GM19452 (cell line): ENCODE data around the gene BGN.

Source experiments
- ATAC-seq: cut with Tn5 transposase; IDR thresholded peaks from one replicate; pipeline ENCODE4 v1.9.1; 2021; ENCODE audit not compliant: unreplicated experiment

The BGN gene

GRCh38 chrX:153481043-153481442 lies 13.7 kb upstream of the BGN start:
- ATAC-seq = no peak

GRCh38 chrX:153482376-153483015 lies 12.3 kb upstream of the BGN start:
- ATAC-seq = no peak

- ATAC-seq = no peak
Observed at GRCh38 chrX:153485396-153486080, 9.2 kb upstream of the BGN start.

- no peak for ATAC-seq
Observed at GRCh38 chrX:153486171-153486570, 8.6 kb upstream of the BGN start.

- no peak for ATAC-seq
Observed at GRCh38 chrX:153487590-153488071, 7.1 kb upstream of the BGN start.

GRCh38 chrX:153488231-153488914 lies 6.4 kb upstream of the BGN start:
- ATAC-seq = no peak

- no peak for ATAC-seq
Observed at GRCh38 chrX:153490217-153490930, 4.4 kb upstream of the BGN start.

GRCh38 chrX:153491351-153491914 lies 3.3 kb upstream of the BGN start:
- ATAC-seq = no peak

GRCh38 chrX:153491918-153492317 lies 2.9 kb upstream of the BGN start:
- no peak for ATAC-seq

- ATAC-seq = no peak
Observed at GRCh38 chrX:153492543-153492942, 2.2 kb upstream of the BGN start.

- no peak for ATAC-seq
Observed at GRCh38 chrX:153493085-153493484, 1.7 kb upstream of the BGN start.

- no peak for ATAC-seq
Observed at GRCh38 chrX:153494061-153494460, 719 bp upstream of the BGN start.

GRCh38 chrX:153495362-153495751 lies 577 bp downstream of the BGN start:
- no peak for ATAC-seq

GRCh38 chrX:153495903-153496589 lies 1.3 kb downstream of the BGN start:
- ATAC-seq = no peak

- no peak for ATAC-seq
Observed at GRCh38 chrX:153496590-153496959, 1.8 kb downstream of the BGN start.

- ATAC-seq = no peak
Observed at GRCh38 chrX:153498453-153498852, 3.7 kb downstream of the BGN start.

GRCh38 chrX:153499341-153499740 lies 4.6 kb downstream of the BGN start:
- no peak for ATAC-seq

GRCh38 chrX:153499876-153500275 lies 5.1 kb downstream of the BGN start:
- ATAC-seq = no peak

GRCh38 chrX:153500676-153501280 lies 6.0 kb downstream of the BGN start:
- ATAC-seq = no peak

GRCh38 chrX:153501530-153501929 lies 6.8 kb downstream of the BGN start:
- ATAC-seq = no peak
